Natural killer cell (primary cell): Measurements from ENCODE around the gene ARRDC3. TPM values are rescaled to one million over a fixed set of nuclear protein-coding genes. Genes with fewer than 3 reads are reported as not detected.
"Not testable (repeated sequence)": the region's sequence is repeated elsewhere in the genome, so short reads cannot be mapped to it uniquely, and the experiment has no call there.

ENCODE experiments used
- ATAC-seq, 3 donors: fragments of 150-1000 bp in 2 of 3; fragments of 200-7000 bp in 1 of 3; cut with Tn5 transposase; 1 replicate in 1 of 3; 2 replicates in 2 of 3; pipeline ENCODE4 v1.10.0; 2021; ENCODE audit warnings: mild to moderate bottlenecking in 2 of 3, moderate library complexity in 2 of 3
- DNase-seq, 2 donors: peaks; one replicate each; pipeline versions ENCODE4 v3.0.0 to v3.0.0-alpha.2; 2013 to 2021; ENCODE audit warnings: mixed read lengths in 1 of 2
- H3K27ac ChIP-seq: one replicate; pipeline ENCODE4 v1.5.1; 2013; ENCODE audit warnings: mild to moderate bottlenecking, low read length
- H3K27me3 ChIP-seq: one replicate; pipeline ENCODE4 v1.6.1; 2013; ENCODE audit warnings: low read length; ENCODE audit not compliant: control insufficient read depth, insufficient read depth
- H3K36me3 ChIP-seq: one replicate; pipeline ENCODE4 v1.6.1; 2013; ENCODE audit warnings: low read length; ENCODE audit not compliant: control insufficient read depth, insufficient read depth
- H3K4me1 ChIP-seq: one replicate; pipeline ENCODE4 v1.6.1; 2013; ENCODE audit warnings: low read length; ENCODE audit not compliant: control insufficient read depth, insufficient read depth
- H3K4me3 ChIP-seq: one replicate; pipeline ENCODE4 v1.5.1; 2013; ENCODE audit warnings: low read length
- H3K9me3 ChIP-seq: one replicate; pipeline ENCODE4 v1.6.1; 2013; ENCODE audit warnings: low read length; ENCODE audit not compliant: control insufficient read depth, insufficient read depth
- H3K27ac Mint-ChIP-seq, 2 donors: one replicate each; pipeline ENCODE4 v1.8.0; 2022; ENCODE audit warnings: mild to moderate bottlenecking in 2 of 2, mixed read lengths in 2 of 2, moderate library complexity in 1 of 2
- H3K27me3 Mint-ChIP-seq, 2 donors: one replicate each; pipeline ENCODE4 v1.8.0; 2022; ENCODE audit warnings: low read depth in 2 of 2, mixed read lengths in 2 of 2
- H3K36me3 Mint-ChIP-seq: one replicate; pipeline ENCODE4 v1.8.0; 2022; ENCODE audit warnings: mixed read lengths
- H3K4me1 Mint-ChIP-seq, 2 donors: one replicate each; pipeline ENCODE4 v1.8.0; 2022; ENCODE audit warnings: mixed read lengths in 2 of 2
- H3K4me3 Mint-ChIP-seq: one replicate; pipeline ENCODE4 v1.8.0; 2022; ENCODE audit warnings: mild to moderate bottlenecking, moderate library complexity, mixed read lengths
- H3K9me3 Mint-ChIP-seq, 2 donors: one replicate each; pipeline ENCODE4 v1.8.0; 2022; ENCODE audit warnings: mixed read lengths in 2 of 2
- CTCF ChIP-seq: fragments of 200-600 bp; IDR thresholded peaks from one replicate; pipeline ENCODE4 v1.8.0; 2022; ENCODE audit warnings: antibody characterized with exemption
- WGBS: methylation state at CpG from one replicate; pipeline ENCODE4 v1.1.7; 2013; ENCODE audit warnings: missing lambda C conversion rate; ENCODE audit not compliant: insufficient coverage; 5-methylcytosine and 5-hydroxymethylcytosine counted together
- intact Hi-C: fragments of 100-400 bp; cut with micrococcal nuclease; formaldehyde crosslinking; loops from one replicate; pipeline ENCODE4 v1.14.2; 2022
- total RNA-seq, 4 donors: library from RNA; stranded (reverse); fragments of 120-200 nt in 1 of 4; gene quantifications; one replicate each; pipeline versions ENCODE4 v1.2.3 to v1.2.4, GENCODE V29; 2013 to 2022

The ARRDC3 gene
- total RNA-seq, 3 donors from 2014 or later (not counting 1 experiment from before 2014, with no cell fraction given): 117 to 375 (median 133) TPM

- no peaks in the 10 kb centered on the region for H3K27me3 ChIP-seq
- Mint-ChIP-seq H3K27me3 (no peaks in the 10 kb centered on the region), H3K4me3 (no peak overlapping the region), H3K36me3 (no peaks in the 10 kb centered on the region), H3K27ac (no peak overlapping the region), H3K4me1 (no peaks in the 10 kb centered on the region), H3K9me3 (no peaks in the 10 kb centered on the region)
- H3K27ac ChIP-seq: no peak overlapping the region
- intact Hi-C loops: no loop called here
- no peaks in the 10 kb centered on the region for H3K4me1 ChIP-seq
- ATAC-seq (no peak), DNase-seq (no peak)
- WGBS: 95% methylated on average over 4 of the region's 5 CpGs
- no peaks in the 10 kb centered on the region for H3K36me3 ChIP-seq
- H3K4me3 ChIP-seq: no peak overlapping the region
- no peaks in the 10 kb centered on the region for H3K9me3 ChIP-seq
- TF ChIP-seq CTCF: no peak
Measured at GRCh38 chr5:91345461-91345860, 37.7 kb downstream of the ARRDC3 start.

GRCh38 chr5:91344661-91345200 is 38.4 kb downstream of the ARRDC3 start:
- H3K9me3 Mint-ChIP-seq, H3K9me3 ChIP-seq, H3K4me3 Mint-ChIP-seq, H3K36me3 Mint-ChIP-seq, H3K4me3 ChIP-seq, H3K4me1 Mint-ChIP-seq, intact Hi-C loops, ATAC-seq, H3K27me3 Mint-ChIP-seq, H3K36me3 ChIP-seq, H3K27me3 ChIP-seq, H3K27ac Mint-ChIP-seq, DNase-seq, H3K4me1 ChIP-seq, H3K27ac ChIP-seq: not testable (repeated sequence)
- WGBS: 100% methylated on average over 4 of the region's 4 CpGs

GRCh38 chr5:91343916-91344315 is 39.2 kb downstream of the ARRDC3 start:
- H3K36me3 ChIP-seq: no peaks in the 10 kb centered on the region
- Mint-ChIP-seq H3K4me1 (no peaks in the 10 kb centered on the region), H3K4me3 (no peak overlapping the region), H3K9me3 (no peaks in the 10 kb centered on the region), H3K36me3 (no peaks in the 10 kb centered on the region), H3K27me3 (no peaks in the 10 kb centered on the region), H3K27ac (no peak overlapping the region)
- H3K4me1 ChIP-seq: no peaks in the 10 kb centered on the region
- H3K9me3 ChIP-seq: no peaks in the 10 kb centered on the region
- no peaks in the 10 kb centered on the region for H3K27me3 ChIP-seq
- no peak for ATAC-seq
- H3K4me3 ChIP-seq: no peak overlapping the region
- no peak for DNase-seq
- H3K27ac ChIP-seq: no peak overlapping the region
- no peak for TF ChIP-seq CTCF
- 100% methylated on average over 1 of the region's 2 CpGs for WGBS
- intact Hi-C loops: no loop called here

- H3K4me1 Mint-ChIP-seq, H3K27ac ChIP-seq, H3K27ac Mint-ChIP-seq, H3K9me3 ChIP-seq, H3K27me3 Mint-ChIP-seq, H3K9me3 Mint-ChIP-seq, H3K4me1 ChIP-seq, ATAC-seq, H3K36me3 ChIP-seq, intact Hi-C loops, H3K4me3 Mint-ChIP-seq, H3K27me3 ChIP-seq, H3K4me3 ChIP-seq, DNase-seq, H3K36me3 Mint-ChIP-seq: not testable (repeated sequence)
- WGBS: 97% methylated on average over 29 of the region's 29 CpGs
Measured at GRCh38 chr5:91342931-91343330, 40.2 kb downstream of the ARRDC3 start.
